Mammary epithelial cell (primary cell): Measurements from ENCODE around the gene NID2.

Source experiments
- CTCF ChIP-seq, 2 donors: IDR thresholded peaks in 1 of 2; conservative IDR thresholded peaks in 1 of 2; 2 replicates each; pipeline ENCODE4 v1.5.1; 2011 to 2012; ENCODE audit warnings: inconsistent platforms in 2 of 2, low read length in 2 of 2, mild to moderate bottlenecking in 2 of 2, control low read depth in 1 of 2, low read depth in 1 of 2; ENCODE audit not compliant: insufficient read depth in 1 of 2; ENCODE audit errors: extremely low read depth in 1 of 2
- EZH2 ChIP-seq: IDR thresholded peaks from 2 replicates; pipeline ENCODE4 v1.6.1; 2012; ENCODE audit warnings: low read length, inconsistent platforms, borderline replicate concordance

DNA sequence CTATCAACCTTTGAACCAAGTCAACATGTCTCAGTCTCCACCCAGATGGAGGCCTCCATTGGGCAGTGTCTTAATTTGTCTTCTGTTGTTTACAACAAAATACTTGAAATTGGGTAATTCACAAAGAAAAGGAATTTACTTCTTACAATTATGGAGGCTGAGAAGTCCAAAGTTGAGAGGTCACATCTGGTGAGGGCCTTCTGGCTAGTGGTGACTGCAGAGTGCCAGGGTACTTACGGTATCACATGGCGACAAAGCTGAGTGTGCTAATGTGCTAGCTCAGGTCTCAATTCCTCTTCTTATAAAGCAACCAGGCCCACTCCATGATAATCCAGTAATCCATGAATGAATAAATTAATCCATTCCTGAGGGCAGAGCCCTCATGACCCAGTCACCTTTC lies 4.7 kb downstream of the NID2 start:
- TF ChIP-seq CTCF (conservative IDR thresholded peaks at IDR 0.05 in 1 of 2, IDR thresholded peaks at IDR 0.05 in 1 of 2; ENCODE audit: extremely low read depth in 1 of 2, insufficient read depth in 1 of 2, low read depth in 1 of 2, low read length in 2 of 2) (no peak), EZH2 (no peak)
